ENCODE measurements around the gene CXorf38. TPM values are rescaled to one million over a fixed set of nuclear protein-coding genes. Genes with fewer than 3 reads are reported as not detected.
"Not testable (repeated sequence)": the region's sequence is repeated elsewhere in the genome, so short reads cannot be mapped to it uniquely, and the experiment has no call there.

Gene CXorf38
- total RNA-seq, 4 donors from 2014 or later: 6.9 to 13.2 (median 9.5) TPM

DNA sequence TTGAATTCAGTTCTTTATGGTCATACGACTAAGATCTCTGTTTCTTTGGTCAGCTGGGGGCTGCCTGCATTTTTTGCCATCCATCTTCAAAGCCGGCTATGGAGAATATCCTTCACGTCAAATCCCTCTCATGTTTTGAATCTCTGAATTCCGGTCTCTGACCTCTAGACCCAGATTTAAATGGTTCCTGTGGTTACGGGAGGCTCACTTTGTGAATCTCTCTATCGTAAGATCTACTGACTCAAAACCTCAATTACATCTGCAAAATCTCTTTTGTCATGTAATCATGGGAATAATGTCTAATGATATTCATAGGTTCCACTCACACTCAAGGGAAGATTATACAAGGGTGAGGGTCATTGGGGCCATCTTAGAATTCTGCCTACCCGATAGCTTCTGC lies 29.8 kb downstream of the CXorf38 start:
- intact Hi-C loops (cut with DNase I): no loop called here
- Histone ChIP-seq H3K27me3 (no peaks in the 10 kb centered on the region), H3K36me3 (no peaks in the 10 kb centered on the region), H3K4me3 (no peak overlapping the region), H3K9me3 (no peaks in the 10 kb centered on the region), H3K4me1 (no peaks in the 10 kb centered on the region), H3K27ac (no peak overlapping the region)
- no peak for DNase-seq
- TF ChIP-seq POLR2A (IDR thresholded peaks at IDR 0.05) (no peak), CTCF (IDR thresholded peaks at IDR 0.05) (no peak)
- WGBS, 2 donors: 82 to 89% methylated on average over 7 of the region's 7 CpGs

DNA sequence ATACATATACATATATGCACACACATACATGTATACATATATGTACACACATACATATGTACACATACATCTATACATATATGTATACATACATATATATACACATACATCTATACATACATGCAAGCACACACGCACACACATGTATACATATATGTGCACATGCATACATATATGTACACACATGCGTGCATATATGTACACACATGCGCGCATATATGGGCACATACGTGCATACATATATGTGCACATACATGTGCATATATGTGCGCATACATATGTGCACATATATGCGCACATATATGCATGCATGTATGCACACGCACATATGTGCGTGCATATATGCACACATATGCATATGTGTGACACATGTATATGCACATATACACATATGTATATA lies 31.4 kb downstream of the CXorf38 start:
- H3K9me3 ChIP-seq: no peaks in the 10 kb centered on the region
- 79 to 82% methylated on average over 9 of the region's 9 CpGs for WGBS, 2 donors
- no peaks in the 10 kb centered on the region for H3K36me3 ChIP-seq
- H3K27me3 ChIP-seq: no peaks in the 10 kb centered on the region
- no peak overlapping the region for H3K27ac ChIP-seq
- DNase-seq: no peak
- intact Hi-C loops (cut with DNase I): no loop called here
- H3K4me1 ChIP-seq: no peaks in the 10 kb centered on the region
- no peak for TF ChIP-seq POLR2A (IDR thresholded peaks at IDR 0.05)
- no peak for TF ChIP-seq CTCF (IDR thresholded peaks at IDR 0.05)
- H3K4me3 ChIP-seq: no peak overlapping the region

- Histone ChIP-seq H3K4me1 (no peaks in the 10 kb centered on the region), H3K27ac (no peak overlapping the region), H3K36me3 (no peaks in the 10 kb centered on the region), H3K27me3 (no peaks in the 10 kb centered on the region), H3K4me3 (no peak overlapping the region), H3K9me3 (no peaks in the 10 kb centered on the region)
- DNase-seq: no peak
- no peak for TF ChIP-seq POLR2A (IDR thresholded peaks at IDR 0.05)
- no peak for TF ChIP-seq CTCF (IDR thresholded peaks at IDR 0.05)
- 33 to 63% methylated on average over 1 to 4 of the region's 4 CpGs for WGBS, 2 donors
- intact Hi-C loops (cut with DNase I): no loop called here
Observed at GRCh38 chrX:40612511-40612910, 34.9 kb downstream of the CXorf38 start.

GRCh38 chrX:40607381-40607780 lies 40.0 kb downstream of the CXorf38 start:
- Histone ChIP-seq H3K27ac (no peak overlapping the region), H3K9me3 (no peaks in the 10 kb centered on the region), H3K4me3 (no peak overlapping the region), H3K27me3 (peaks cover 0 to 3% (median 0%) of the 10 kb centered on the region in 4 donors), H3K4me1 (no peaks in the 10 kb centered on the region), H3K36me3 (peaks cover 0 to 13% (median 0%) of the 10 kb centered on the region in 3 donors)
- no peak for DNase-seq
- TF ChIP-seq CTCF (IDR thresholded peaks at IDR 0.05): no peak
- no peak for TF ChIP-seq POLR2A (IDR thresholded peaks at IDR 0.05)
- WGBS, 2 donors: 72 to 93% methylated on average over 3 of the region's 3 CpGs
- intact Hi-C loops (cut with DNase I): no loop called here

- Histone ChIP-seq H3K9me3 (no peaks in the 10 kb centered on the region), H3K4me3 (no peak overlapping the region), H3K36me3 (peaks cover 0 to 52% (median 0%) of the 10 kb centered on the region in 3 donors), H3K27me3 (peaks cover 0 to 3% (median 0%) of the 10 kb centered on the region in 4 donors), H3K27ac (no peak overlapping the region), H3K4me1 (no peaks in the 10 kb centered on the region)
- DNase-seq: no peak
- 88 to 97% methylated on average over 6 of the region's 6 CpGs for WGBS, 2 donors
- intact Hi-C loops (cut with DNase I): no loop called here
- TF ChIP-seq CTCF (IDR thresholded peaks at IDR 0.05) (no peak), POLR2A (IDR thresholded peaks at IDR 0.05) (no peak)
Observed at GRCh38 chrX:40603446-40603845, 43.9 kb downstream of the CXorf38 start.

DNA sequence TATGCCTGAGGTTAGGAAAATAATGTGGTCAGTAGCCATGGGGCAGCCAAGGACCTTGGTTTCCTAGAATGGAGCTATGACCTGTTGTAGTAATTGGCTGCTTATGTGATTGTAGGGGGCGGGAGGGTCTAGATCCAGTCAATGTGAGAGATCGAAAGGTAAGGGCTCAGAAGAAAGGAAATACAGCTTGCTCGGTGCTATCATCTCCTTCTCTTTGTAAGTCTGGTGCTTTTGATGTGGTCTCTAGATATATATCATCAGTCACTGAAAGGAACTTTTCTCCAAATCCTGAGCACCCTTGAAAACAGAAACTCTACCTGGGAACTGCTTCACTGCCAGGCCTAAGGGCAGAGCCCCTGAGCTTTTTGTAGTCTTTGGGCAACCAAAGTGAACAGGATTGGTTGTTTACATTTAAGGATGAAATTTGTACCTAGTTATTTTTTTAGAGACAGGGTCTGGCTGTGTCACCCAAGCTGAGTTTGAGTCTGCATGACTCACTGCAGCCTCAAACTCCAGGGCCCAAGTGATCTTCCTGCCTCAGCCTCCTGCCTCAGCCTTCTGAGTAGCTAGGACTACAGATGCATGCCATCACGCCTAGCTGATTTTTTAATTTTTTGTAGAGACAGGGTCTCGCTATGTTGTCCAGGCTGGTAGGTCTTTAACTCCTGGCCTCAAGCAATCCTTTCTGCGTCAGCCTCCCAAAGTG lies 57.6 kb downstream of the CXorf38 start:
- H3K27me3 ChIP-seq; H3K27ac ChIP-seq; H3K4me3 ChIP-seq; H3K9me3 ChIP-seq; H3K4me1 ChIP-seq; DNase-seq; intact Hi-C loops (cut with DNase I): not testable (repeated sequence)
- H3K36me3 ChIP-seq: peaks cover 0 to 59% (median 7%) of the 10 kb centered on the region in 3 donors
- WGBS, 2 donors: 83 to 92% methylated on average over 3 to 6 of the region's 6 CpGs

DNA sequence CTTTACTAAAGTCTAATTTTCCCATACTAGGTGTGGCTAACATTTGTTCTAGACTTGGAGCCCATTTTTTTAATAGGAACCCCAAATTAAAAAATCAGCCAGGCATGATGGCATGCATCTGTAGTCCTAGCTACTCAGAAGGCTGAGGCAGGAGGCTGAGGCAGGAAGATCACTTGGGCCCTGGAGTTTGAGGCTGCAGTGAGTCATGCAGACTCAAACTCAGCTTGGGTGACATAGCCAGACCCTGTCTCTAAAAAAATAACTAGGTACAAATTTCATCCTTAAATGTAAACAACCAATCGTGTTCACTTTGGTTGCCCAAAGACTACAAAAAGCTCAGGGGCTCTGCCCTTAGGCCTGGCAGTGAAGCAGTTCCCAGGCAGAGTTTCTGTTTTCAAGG lies 59.7 kb downstream of the CXorf38 start:
- peaks cover 0 to 37% (median 7%) of the 10 kb centered on the region in 3 donors for H3K36me3 ChIP-seq
- H3K27me3 ChIP-seq; H3K4me1 ChIP-seq; DNase-seq; H3K27ac ChIP-seq; H3K4me3 ChIP-seq; H3K9me3 ChIP-seq; intact Hi-C loops (cut with DNase I): not testable (repeated sequence)
- 63% methylated on average over 1 of the region's 1 CpG for WGBS, 2 donors

Data from esophagus squamous epithelium (tissue), 5 donors.